NB4 (cell line): ENCODE measurements around the gene FNTB.
A peak's percentile ranks its signal among the peaks of the same experiment; 100 is the strongest.

Source experiments
- DNase-seq: peaks from one replicate; pipeline ENCODE4 v3.0.0; 2010; ENCODE audit warnings: low read depth
- H3K4me3 ChIP-seq: one replicate; pipeline ENCODE4 v1.5.1; 2011; ENCODE audit warnings: mild to moderate bottlenecking, low read depth, low read length, moderate library complexity
- MYC ChIP-seq: IDR thresholded peaks from 2 replicates; pipeline ENCODE4 v1.6.1; 2011; ENCODE audit warnings: low read depth, low read length
- POLR2A ChIP-seq: IDR thresholded peaks from 2 replicates; pipeline ENCODE4 v1.6.1; 2011; ENCODE audit warnings: mild to moderate bottlenecking; ENCODE audit not compliant: insufficient read length; ENCODE audit errors: extremely low read depth
- TF ChIP-seq, protein P1 (sequence below): IDR thresholded peaks from 2 replicates; pipeline ENCODE4 v1.6.1; 2011; ENCODE audit warnings: low read depth, low read length
- TF ChIP-seq, protein P2 (sequence below): IDR thresholded peaks from one replicate; pipeline ENCODE4 v1.5.1; 2012; ENCODE audit warnings: low read depth, low read length

Gene FNTB

DNA sequence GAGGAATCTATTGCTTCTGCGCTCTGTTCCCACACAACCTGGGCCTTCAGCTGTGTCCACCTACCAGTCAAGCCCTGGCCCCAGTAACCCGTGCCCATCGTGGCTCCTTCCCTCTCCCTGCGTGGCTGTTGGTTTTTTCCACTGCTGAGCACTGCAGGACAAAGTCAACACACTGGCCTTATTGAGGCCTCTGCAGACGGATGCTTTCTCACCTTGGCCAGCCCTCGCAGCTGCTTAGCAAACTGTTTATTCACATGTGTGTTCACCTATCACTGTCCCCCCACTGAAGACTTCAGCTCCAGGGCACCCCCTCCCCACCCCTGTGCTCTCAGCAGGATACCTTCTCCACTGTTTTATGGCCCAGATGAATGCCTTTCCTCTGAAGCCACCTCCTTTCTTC lies 31.4 kb upstream of the FNTB start:
- no peak overlapping the region for H3K4me3 ChIP-seq
- TF ChIP-seq, protein P1, sequence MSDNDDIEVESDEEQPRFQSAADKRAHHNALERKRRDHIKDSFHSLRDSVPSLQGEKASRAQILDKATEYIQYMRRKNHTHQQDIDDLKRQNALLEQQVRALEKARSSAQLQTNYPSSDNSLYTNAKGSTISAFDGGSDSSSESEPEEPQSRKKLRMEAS = no peak
- TF ChIP-seq, protein P2, sequence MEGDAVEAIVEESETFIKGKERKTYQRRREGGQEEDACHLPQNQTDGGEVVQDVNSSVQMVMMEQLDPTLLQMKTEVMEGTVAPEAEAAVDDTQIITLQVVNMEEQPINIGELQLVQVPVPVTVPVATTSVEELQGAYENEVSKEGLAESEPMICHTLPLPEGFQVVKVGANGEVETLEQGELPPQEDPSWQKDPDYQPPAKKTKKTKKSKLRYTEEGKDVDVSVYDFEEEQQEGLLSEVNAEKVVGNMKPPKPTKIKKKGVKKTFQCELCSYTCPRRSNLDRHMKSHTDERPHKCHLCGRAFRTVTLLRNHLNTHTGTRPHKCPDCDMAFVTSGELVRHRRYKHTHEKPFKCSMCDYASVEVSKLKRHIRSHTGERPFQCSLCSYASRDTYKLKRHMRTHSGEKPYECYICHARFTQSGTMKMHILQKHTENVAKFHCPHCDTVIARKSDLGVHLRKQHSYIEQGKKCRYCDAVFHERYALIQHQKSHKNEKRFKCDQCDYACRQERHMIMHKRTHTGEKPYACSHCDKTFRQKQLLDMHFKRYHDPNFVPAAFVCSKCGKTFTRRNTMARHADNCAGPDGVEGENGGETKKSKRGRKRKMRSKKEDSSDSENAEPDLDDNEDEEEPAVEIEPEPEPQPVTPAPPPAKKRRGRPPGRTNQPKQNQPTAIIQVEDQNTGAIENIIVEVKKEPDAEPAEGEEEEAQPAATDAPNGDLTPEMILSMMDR = no peak
- no peak for TF ChIP-seq MYC
- TF ChIP-seq POLR2A = no peak
- DNase-seq = no peak

DNA sequence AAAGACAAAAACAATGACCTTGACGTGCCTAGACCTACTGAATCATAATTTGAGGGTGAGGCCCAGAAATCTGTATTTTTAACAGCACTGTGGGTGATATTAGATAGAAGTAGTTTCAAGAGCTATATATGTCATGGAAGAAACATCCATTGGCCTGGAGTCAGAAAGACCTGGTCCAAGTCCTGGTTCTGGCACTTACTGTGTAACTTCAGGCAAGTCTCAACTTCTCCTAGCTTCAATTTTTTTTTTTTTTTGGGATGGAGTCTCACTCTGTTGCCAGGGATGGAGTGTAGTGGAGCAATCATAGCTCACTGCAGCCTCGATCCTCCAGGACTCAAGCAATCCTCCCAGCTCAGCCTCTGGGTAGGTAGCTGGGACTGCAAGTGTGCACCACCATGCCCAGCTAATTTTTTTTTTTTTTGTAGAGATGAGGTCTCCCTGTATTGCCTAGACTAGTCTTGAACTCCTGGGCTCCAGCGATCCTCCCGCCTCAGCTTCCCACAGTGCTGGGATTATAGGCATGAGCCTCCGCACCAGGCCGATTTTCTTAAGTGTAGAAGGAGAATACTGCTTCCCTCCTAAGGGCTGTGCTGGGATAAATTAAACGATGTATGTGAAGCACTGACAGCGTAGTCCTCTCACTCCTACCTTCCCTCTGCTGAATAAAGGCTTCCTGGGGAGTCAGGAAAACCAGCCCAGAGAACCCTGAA lies 29.8 kb upstream of the FNTB start:
- no peak for TF ChIP-seq POLR2A
- no peak for TF ChIP-seq MYC
- TF ChIP-seq, protein P1 = no peak
- TF ChIP-seq, protein P2 = no peak
- DNase-seq = no peak
- no peak overlapping the region for H3K4me3 ChIP-seq

DNA sequence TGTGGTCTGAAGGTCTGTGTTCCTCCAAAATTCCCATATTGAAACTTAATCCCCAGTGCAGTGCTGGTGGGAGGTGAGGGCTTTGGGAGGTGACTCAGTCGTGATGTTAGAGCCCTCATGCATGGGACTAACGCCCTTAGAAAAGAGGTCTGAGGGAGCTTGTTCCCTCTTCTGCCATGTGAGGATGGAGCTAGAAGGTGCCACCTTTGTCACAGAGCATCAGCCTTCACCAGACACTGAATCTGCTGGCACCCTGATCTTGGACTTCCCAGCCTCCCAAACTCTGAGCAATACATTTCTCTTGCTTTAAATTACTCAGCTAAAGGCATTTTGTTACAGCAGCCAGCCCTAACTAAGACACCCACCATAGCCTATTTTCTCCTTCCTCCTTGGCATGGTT lies 28.5 kb upstream of the FNTB start:
- TF ChIP-seq, protein P1 = no peak
- no peak for TF ChIP-seq POLR2A
- no peak for DNase-seq
- no peak overlapping the region for H3K4me3 ChIP-seq

DNA sequence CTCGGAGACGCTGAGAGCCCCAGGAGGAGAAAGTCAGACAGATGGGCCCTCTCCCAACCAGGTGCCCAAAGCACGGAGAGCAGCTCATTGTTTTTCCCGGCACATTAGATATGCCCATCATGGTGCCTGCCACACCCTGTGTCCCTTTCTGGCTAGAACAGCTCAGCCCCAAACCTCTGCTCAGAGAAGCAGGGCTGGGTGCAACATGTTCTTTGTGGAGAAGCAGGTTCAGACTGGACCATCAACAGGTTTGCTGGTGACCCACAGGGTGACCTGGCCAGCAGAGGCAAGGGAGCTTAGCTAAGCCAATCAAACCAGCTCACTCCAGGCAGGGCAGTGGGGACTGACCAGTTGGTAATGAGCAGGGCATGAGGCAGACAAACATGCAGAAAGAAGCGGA lies 28.0 kb upstream of the FNTB start:
- TF ChIP-seq MYC (no peak), POLR2A (no peak)
- TF ChIP-seq, protein P1 = no peak
- TF ChIP-seq, protein P2 = no peak
- no peak overlapping the region for H3K4me3 ChIP-seq
- DNase-seq = no peak

DNA sequence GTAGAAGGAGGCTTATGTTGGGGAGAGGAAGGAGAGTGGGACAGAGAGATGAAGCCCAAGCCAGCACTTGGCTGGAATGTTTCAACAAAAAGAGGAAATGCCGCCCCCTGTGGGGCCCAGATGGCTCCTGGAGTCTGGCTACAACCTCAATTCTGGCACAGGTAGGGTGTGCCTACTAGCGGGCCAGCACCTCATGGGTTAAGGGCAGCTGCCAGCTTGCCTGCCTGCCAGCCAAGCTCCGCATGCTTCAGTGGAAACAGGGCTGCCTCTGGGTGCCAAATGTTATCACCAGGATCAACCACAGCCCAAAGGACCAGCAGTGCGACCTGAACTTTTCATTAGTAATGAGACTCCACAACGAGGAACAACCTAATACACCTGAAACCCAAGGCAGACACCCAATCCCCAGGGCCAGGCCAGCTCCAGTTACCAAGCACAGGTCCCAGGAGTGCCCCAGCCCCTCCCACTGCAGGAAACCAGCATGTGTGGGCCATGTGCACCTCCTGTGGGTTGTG lies 25.9 kb upstream of the FNTB start:
- TF ChIP-seq, protein P2 = peak; percentile 10
- TF ChIP-seq, protein P1 = no peak
- DNase-seq = peak; percentile 18

DNA sequence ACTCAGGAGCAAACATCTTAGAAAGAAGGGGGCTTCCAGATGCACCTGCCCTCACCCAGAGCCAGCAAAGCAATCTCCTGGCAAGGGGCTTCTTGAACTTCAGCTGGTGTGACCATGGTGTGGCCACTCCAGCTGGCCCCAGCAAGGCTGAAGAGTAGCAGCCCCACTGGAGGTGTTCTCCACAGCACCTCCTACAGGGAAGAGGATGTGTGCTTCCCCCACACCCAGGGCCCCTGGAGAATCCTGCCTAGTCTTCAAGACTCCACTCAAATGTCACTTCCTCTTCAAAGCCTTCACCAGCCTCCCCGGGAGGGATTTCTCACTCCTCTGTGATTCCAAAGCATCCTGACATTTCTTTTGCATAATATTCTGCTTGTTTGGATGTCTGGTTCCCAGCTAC lies 23.1 kb upstream of the FNTB start:
- TF ChIP-seq, protein P1 = no peak
- TF ChIP-seq MYC (no peak), POLR2A (no peak)
- TF ChIP-seq, protein P2 = peak; percentile 37
- DNase-seq = peak; percentile 51
- H3K4me3 ChIP-seq = no peak overlapping the region

More for the DNA sequence above, 25.9 kb upstream of the FNTB start:
- no peak overlapping the region for H3K4me3 ChIP-seq
